Measurements from ENCODE around the gene ATXN10.
"Not testable (repeated sequence)": the region's sequence is repeated elsewhere in the genome, so short reads cannot be mapped to it uniquely, and the experiment has no call there.

ATXN10 gene

DNA sequence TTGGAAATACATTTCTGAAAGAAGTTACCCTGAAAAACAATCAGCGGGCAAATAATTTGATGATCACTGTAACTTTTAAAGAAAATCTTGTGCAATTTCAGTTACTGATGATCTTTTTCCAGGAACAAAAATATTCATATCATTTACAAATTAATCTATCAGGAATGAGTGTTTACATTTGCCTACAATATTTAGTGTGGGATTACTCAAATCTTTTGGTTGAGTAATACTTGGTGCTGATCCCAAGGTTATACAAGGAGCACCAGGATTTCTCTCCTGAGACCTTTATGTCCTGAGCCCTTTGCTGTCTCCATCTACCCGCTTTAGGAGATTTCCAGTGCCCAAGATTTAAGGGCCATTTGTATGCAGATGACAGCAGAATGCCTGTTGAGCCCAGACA is 116.1 kb downstream of the ATXN10 start:
- DNase-seq, result no peak

DNA sequence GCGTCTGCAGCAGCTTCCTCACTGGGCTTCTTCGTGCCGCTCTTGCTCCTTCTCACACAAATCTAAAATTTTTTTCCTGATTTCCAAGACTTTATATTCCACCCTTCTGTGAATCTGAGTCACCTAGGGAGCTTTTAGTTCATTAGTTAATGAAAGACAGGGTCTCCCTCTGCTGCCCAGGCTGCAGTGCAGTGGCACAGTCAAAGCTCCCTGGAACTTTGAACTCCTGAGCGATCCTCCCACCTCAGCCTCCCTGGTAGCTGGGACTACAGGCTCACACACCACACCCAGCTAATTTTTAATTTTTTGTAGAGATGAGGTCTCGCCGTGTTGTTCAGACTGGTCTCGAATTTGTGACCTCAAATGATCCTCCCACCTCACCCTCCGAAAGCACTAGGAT is 116.9 kb downstream of the ATXN10 start:
- no peak for DNase-seq

DNA sequence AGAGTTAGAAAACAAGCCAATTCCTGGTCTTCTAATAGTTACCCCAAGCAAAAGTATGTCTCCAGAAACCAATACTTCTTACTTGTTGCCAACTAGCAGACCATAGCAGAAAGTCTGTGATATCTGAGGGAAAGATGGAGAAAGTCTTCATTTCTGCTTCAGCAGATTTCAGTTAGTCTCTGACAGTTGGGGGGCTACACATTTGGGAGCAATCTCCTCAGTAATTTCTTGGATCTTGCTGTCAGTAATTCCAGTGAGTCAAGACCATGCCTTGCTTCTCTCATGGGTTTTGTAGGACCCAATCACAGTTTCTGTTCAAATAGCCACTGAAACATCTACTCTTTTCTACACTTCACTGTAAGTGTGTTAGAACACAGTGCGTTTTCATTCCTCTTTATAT is 118.8 kb downstream of the ATXN10 start:
- DNase-seq, result no peak

DNA sequence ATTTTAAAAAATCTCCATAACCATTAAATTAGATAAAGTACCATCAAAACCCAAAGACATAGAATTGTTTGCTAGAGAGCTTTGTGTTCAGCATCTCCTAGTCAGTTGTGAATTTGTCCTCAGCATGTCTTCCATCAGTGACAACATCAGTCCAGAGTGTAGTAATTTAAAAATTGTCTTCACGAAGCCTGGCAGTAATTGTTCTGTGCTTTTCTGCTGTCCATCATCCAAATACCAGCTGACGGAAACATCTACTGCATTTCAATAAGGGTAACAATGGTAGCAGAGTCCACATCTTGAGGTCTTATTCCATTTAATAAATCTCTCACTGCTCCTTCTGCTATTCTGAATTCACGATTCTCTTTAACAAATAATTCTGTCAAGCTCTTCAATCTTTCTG is 121.5 kb downstream of the ATXN10 start:
- DNase-seq, result no peak

DNA sequence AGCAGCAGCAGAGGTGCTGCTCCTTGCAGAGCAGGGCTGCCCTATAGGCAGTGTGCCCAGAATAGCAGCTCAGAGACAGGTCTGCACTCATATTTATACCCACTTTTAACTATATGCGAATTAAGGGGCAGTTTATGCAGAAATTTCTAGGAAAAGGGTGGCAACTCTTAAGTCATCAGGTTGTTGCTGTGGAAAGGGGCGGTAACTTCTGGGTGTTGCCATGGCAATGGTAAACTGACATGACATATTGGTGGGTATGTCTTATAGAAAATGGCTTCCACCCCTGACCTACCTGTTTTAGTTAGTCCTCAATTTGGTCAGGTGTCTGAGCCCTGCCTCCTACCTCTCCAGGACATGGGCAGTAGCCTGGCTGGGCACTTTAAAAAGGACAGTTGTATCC is 122.3 kb downstream of the ATXN10 start:
- DNase-seq, result no peak

DNA sequence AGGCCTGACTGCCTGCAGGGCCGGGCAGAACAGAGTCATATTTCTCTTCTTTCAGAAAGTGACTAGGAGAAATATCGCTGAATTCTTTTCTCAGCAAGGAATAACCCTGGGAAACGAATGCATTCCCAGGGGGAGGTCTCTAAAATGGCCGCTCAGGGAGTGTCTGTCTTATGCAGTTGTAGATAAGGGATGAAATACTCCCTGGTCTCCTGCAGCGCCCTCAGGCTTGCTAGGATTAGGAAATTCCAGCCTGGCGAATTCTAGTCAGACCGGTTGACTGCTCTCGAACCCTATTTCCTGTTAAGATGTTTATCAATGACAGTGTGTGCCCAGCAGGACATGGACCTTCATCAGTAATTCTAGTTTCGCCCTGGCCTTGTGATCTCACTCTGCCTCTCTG is 124.4 kb downstream of the ATXN10 start:
- DNase-seq, result not testable (repeated sequence)

DNA sequence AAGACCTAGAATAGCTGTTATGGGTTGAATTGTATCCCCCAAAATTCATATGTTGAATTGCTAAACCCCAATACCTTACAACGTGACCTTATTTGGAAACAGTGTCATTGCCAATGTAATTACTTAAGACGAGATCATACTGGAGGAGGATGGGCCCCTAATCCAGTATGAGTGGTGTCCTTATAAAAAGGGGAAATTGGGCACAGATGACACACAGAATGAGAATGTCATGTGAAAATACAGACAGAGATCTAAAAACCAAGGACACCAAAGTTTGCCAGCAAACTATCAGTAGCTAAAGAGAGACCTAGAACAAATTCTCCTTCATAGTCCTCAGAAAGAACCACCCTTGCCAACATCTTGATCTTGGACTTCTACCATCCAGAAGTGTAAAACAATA is 127.7 kb downstream of the ATXN10 start:
- no peak for DNase-seq

DNA sequence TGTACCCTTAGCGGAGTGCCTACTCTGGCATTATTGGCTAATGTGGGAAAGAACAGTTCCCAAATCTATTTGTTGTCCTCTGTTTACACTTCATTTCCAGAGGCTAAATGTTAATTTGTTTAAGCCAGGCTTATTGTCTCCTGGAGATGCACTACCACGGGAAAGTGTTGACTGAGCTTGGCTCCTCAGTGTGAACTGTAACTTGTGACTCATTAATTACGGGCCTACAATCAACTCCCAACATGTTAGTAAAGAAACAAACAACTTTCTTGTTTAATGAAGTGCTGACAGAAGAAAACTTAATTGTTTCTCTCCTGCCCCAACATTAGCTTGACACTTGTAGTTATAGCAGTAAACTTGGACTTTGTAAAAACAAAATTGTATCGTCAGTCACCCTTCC is 130.4 kb downstream of the ATXN10 start:
- DNase-seq, result no peak

DNA sequence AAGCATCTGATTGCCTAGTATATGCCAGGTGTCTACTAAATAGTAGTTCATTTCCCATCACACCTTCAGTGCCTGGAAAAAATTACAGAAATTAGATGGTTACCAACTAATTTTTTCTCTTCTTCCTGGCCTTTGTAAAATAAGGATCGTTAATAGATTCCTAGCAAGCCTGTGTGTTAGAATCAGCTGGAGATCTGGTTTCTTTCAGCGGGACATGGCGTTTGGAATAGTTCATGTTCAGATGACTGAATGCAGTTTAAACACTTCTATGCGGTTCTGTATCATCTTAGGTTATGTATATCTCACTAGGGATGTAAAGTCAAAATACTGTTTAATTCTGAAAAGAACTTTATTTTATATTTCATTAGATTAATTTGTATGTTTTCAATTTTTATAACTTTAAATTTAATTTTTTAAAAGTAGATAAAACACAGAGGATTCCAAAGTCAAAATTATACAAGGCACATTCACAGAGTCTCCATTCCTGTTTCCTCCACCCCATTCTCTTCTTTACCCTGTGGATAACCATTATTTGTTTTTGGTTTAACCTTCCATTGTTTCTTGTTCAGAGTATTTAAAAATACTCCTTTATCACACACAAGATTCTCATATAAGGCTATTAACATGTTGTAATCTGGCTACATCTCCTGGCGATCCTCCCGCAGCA is 132.8 kb downstream of the ATXN10 start:
- DNase-seq, result no peak

DNA sequence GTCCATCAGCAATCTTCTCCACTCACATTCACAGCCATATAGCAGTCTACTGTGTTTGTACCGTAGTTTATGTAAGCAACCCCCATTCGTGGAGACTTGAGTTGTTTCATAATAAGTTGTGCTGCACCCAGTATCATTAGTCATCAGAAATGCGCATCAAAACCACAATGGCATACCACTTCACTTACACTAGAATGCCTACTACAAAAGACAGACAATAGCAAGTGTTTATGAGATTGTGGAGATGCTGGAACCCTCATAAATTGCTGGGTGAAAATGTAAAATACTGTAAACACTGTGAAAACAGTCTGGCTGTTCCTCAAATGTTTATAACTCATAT is 133.3 kb downstream of the ATXN10 start:
- DNase-seq, result peak; percentile 83 to 95

DNA sequence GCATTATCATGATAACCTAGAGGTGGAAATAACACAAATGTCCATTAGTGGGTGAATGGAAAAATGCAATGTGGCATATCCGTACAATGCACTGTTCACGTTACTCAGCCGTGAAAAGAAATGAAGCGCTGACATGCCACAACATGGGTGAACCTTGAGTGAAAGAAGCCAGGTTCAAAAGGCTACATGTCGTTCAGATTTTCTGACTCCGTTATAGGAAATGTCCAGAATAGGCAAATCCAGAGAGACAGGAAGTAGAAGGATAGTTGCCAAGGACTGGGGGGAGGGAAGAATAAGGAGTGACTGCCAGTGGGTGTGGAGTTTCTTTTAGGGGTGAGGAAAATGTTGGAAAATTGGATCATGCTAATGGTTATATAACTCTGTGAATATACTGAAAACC is 133.8 kb downstream of the ATXN10 start:
- peak in 1 of 2 experiments; percentile 40 for DNase-seq

DNA sequence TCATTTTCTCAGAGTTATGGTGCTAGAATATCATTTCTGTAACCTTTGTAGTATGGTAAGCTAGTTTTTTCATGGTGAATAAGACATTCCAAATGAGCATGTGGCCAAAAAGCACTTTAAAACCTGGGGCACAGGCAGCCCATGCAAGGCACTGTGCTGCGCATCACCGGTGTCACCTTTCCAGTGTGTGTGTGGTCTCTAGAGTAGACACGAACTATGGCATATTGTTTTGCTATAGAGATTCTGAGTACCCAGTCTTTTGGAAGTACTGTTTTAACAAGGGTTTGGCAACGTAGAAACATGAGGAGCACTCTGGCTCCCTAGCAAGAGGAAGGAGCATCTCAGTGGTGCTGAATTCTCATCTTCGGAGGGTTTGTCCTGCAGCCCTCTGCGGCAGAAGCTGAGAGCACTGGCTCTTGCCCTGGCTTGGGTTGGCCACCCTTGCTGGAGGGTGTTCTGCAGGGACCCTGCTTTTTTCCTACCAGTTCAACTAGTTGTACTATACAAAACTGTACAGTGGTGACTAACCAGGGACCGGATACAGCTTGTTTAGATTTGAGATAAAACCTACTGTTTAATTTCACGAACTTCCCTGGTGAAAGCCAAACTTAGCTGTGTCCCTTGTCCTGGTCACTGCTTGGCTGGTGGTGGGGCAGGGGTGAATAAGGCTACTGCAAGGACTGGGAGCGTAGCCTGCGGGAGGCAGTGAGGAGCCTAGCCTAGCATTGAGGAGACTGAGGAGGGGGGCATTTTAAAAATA is 135.7 kb downstream of the ATXN10 start:
- DNase-seq, result no peak

DNA sequence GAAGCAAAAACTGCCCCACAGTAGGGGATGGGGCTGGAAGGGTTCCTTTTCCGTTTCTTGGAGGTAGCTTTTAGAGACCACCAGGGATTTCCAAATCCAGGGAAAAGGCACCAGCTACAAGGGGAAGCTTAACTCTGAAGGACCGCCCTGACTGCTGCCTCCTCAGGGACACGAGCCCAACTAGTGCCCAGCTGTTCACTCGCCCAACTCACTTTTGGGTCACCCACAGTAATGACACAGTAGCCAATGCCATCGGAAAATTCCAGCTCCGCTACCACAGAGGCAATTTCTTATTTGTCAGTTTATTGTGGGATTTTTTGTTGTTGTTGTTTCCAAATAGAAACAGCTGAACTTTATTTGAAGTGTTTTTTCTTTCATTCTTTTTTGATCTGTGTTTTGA is 141.3 kb downstream of the ATXN10 start:
- no peak for DNase-seq

DNA sequence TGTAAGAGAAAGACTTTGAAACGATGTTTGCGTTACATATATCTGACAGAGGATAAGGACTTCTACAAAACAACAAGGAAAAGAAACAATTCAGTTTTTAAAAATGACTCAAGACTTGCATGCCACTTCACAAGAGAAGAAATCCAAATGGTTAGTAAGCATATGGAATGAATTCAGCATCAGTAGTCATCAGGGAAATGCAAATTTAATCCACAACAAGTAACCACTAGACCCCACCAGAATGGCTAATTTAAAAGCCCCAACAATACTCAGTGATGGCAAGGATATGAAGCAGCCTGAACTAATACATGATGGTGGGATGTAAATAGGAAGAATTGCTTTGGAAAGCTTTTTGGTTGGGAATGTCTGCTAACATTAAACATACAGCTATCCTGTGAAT is 142.6 kb downstream of the ATXN10 start:
- no peak for DNase-seq

DNA sequence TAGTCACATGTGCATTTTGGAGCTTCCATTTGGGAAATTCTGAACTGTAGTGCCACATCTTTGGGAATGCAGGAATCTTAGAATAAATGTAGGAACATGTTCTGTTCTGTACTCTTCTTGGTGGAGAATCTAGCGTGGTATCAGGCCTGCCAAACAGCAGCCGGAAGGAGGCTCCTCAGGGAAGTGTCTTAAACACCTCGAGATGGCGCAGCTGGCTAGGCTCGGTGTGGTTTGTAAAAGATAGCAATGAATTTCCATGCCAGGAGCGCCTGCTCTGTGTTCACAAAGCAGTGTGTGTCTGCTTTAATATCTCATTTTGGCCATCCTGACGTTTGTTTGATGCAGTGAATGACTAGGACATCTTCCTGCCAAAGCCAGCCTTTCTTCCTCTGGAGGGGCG is 145.1 kb downstream of the ATXN10 start:
- no peak for DNase-seq

DNA sequence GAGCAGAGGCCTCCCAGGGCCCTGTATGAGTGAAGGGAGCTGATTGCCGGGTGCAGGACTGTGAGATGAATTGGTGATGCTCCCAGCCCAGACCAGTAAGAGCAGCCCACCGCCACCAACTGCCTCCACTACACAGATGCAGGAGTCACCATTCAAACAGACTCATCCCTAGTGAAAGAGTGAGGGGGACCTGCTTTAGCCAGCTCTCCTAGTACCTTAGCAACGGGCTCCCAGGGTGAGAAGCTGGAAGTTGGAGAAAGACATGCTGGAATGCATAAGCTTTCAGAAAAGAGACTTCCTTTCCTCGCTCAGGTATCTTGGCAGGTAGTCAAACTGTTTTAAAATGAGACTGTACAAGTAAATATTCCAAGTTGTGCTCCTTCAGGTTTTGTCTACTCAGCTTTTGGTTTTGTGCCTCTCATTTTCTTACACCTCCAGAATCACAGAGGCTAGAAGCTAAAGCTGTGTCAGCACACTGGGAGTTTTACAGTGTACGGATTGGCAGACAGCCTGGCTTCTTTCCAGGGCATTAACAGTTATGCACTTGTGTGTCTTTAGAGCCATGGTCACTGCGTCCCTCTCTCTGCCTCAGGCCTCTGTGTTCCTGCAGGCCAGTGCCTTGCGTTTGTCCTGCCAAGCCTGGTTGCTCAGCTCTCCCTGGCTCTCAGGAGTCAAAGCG is 146.2 kb downstream of the ATXN10 start:
- no peak for DNase-seq

DNA sequence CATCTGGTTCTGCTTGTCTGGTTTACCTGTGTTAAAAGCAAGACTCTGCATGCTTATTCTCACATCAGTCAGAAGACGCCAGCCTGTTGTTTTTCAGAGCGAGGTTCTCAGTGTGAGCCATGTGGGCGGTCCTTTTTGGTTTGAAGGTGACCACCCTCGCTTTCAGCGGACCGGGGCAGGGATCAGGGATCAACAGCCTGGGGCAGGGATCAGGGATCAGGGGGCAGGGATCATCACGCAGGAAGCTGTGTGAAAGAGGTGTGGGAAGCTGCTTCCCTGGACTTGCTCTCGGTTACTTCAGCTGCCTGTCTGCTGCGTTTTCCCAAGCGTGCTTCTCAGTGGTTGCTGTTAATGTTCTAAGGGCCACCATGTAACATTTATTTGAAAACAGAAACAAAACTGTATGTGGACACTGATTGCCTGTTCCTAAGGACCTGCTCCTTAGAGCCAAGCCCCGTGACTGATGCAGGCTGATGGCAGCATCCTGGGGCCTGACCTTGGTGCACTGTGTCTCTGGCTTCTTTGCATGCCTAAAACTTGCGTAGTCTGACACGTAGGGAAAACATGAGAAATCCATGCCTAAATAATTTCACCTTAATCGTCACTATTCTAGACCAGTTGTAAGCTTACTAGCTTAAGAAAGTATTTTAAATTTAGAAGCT is 146.9 kb downstream of the ATXN10 start:
- DNase-seq, result no peak

DNA sequence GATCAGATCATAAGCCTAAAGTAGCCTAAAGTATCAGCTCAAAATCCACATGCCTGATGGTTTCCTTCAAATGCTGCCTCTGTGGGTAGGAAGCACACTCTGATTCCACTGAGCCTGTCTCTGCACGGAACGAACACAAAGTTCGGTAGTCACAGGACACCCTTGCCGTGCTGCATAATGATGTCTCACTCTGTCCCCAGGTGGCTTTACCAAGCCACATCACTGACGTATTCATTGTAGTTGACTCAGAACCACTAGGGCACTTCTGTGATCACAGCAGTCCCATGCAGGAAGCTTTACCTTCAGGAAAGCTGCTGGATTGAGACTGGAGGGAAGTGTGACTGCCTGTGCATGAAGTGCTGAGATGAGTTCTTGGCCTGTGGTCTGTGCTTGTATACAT is 147.7 kb downstream of the ATXN10 start:
- no peak for DNase-seq

DNA sequence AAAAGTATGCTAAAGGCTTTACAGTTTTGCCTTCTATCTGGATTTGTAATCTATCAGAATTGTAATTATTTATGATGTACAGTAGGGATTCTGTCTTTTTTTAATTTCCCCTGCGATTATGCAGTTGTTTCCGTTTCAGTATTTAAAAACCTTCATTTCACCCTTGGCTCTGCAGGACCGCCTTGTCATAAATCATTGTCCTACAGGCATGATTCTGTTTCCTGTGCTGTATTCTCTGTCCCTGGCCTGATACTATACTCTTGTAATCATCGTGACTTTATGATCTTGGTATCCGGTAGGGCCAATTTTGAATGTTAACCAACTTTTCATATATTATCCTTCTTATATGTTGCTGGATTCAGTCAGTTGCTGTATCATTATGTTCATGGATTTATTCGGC is 151.7 kb downstream of the ATXN10 start:
- DNase-seq, result no peak

DNA sequence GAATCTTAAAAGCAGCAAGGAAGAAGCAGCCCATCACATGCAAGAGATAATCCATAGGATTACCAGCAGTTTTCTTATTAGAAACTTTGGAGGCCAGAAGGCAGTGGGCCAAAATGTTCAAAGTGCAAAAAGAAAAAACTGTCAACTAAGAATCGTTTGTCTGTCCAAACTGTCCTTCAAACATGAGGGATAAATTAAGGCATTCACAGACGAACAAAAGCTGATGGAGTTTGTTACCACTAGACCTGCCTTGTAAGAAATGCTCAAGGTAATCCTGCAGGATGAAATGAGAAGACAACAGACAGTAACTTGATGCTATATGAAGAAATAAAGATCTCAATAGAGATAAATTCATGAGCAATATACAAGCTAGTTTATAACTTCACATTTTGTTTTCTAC is 154.9 kb downstream of the ATXN10 start:
- DNase-seq, result no peak

DNA sequence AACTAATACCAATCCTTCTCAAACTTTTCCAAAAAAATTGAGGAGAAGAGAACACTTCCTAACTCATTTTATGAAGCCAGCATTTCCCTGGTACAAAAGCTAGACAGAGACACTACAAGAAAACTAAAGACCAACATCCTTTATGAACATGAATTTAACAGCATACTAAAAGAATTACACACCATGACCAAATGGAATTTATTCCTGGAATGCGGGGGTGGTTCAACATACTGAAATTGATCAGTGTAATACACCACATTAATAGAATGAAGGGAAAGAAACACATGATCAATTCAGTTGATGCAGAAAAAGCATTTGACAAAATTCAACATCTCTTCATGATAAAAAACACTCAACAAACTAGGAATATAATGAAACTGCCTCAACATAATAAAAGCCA is 157.2 kb downstream of the ATXN10 start:
- no peak for DNase-seq

DNA sequence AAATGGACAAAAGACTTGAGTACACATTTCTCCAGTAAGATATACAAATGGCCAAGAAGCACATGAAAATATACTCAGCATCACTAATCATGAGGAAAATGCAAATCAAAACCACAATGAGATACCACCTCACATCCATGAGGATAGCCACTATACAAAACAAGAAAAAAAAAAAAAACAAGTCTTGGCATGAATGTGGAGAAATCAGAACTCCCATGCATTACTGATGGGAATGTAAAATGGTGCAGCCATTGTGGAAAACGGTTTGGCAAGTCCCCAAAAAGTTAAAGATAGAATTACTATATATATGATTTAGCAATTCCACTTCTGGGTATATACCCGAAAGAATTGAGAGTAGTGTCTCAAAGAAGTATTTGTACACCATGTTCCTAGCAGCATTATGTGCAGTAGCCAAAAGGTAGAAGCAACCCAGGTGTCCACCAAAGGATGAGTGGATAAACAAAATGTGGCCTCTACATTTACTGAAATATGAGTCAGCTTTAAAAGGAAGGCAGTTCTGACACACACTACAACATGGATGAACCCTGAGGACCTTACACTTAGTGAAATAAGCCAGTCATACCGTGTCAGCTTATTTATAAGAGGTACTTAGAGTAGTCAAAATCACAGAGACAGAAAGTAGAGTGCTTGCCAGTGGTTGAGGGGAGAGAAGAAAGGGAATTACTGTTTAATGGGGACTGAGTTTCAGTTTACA is 159.1 kb downstream of the ATXN10 start:
- DNase-seq, result peak in 1 of 2 experiments; percentile 21

DNA sequence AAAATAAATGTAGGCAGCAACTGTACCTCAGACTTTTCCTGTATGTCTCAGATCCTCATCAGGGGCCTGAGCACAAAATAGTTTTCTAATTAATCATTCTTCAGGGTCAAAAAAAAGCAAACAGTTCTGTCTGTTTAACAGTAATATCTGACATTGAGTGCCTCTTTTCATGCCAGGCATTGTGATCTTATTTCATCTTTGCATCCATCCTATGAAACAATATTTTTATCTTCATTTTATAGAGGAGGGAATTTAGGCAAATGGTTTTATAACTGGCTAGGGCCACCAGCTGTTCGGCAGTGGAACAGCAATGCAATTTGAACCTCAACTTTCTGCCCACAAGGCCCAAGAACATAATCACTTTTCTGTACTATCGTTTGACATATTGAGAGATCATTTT is 159.8 kb downstream of the ATXN10 start:
- peak in 1 of 2 experiments; percentile 35 for DNase-seq
